CD8-positive, alpha-beta memory T cell (primary cell): ENCODE results near the gene MAST4. TPM values are rescaled to one million over a fixed set of nuclear protein-coding genes. Genes with fewer than 3 reads are reported as not detected.
A peak's percentile ranks its signal among the peaks of the same experiment; 100 is the strongest.
"Not testable (repeated sequence)": the region's sequence is repeated elsewhere in the genome, so short reads cannot be mapped to it uniquely, and the experiment has no call there.

ENCODE experiments used
- CTCF ChIA-PET: fragments of 350-600 bp; sonication (Branson Sonifier 250); formaldehyde crosslinking; loops from one replicate; lab custom pipeline; 2021; ENCODE audit warnings: antibody characterized with exemption; lab: Charles Lee
- POLR2A ChIA-PET: fragments of 350-600 bp; sonication (Branson Sonifier 250); formaldehyde crosslinking; loops from one replicate; lab custom pipeline; 2021; ENCODE audit warnings: antibody characterized with exemption; lab: Charles Lee
- DNase-seq, 5 donors: peaks; one replicate each; pipeline versions ENCODE4 v3.0.0 to v3.0.0-alpha.2; 2020 to 2022; ENCODE audit warnings: mixed read lengths in 1 of 5
- H3K27ac ChIP-seq: one replicate; pipeline ENCODE4 v1.7.0; 2013; ENCODE audit warnings: low read depth, mild to moderate bottlenecking, low read length, moderate library complexity
- H3K27me3 ChIP-seq: 2 replicates; pipeline ENCODE4 v1.7.0; 2013; ENCODE audit warnings: low read length, mild to moderate bottlenecking; ENCODE audit not compliant: insufficient read depth, poor library complexity, severe bottlenecking
- H3K36me3 ChIP-seq: 2 replicates; pipeline ENCODE4 v1.7.0; 2013; ENCODE audit warnings: mild to moderate bottlenecking, low read length, moderate library complexity; ENCODE audit not compliant: insufficient read depth
- H3K4me1 ChIP-seq: 2 replicates; pipeline ENCODE4 v1.7.0; 2013; ENCODE audit warnings: mild to moderate bottlenecking, low read length, moderate library complexity; ENCODE audit not compliant: insufficient read depth
- H3K4me3 ChIP-seq: 2 replicates; pipeline ENCODE4 v1.7.0; 2013; ENCODE audit warnings: mild to moderate bottlenecking, low read length
- H3K9me3 ChIP-seq: 2 replicates; pipeline ENCODE4 v1.7.0; 2013; ENCODE audit warnings: mild to moderate bottlenecking, low read length
- H3K27ac Mint-ChIP-seq, 8 donors: one replicate each; pipeline ENCODE4 v1.8.0; 2020 to 2021; ENCODE audit warnings: mixed read lengths in 8 of 8, mild to moderate bottlenecking in 6 of 8, inconsistent platforms in 3 of 8, moderate library complexity in 3 of 8
- H3K27me3 Mint-ChIP-seq, 2 donors: one replicate each; pipeline ENCODE4 v1.8.0; 2020 to 2021; ENCODE audit warnings: mixed read lengths in 2 of 2, mild to moderate bottlenecking in 1 of 2, moderate library complexity in 1 of 2
- H3K36me3 Mint-ChIP-seq, 3 donors: one replicate each; pipeline ENCODE4 v1.8.0; 2020 to 2021; ENCODE audit warnings: mixed read lengths in 3 of 3, inconsistent platforms in 1 of 3, mild to moderate bottlenecking in 1 of 3
- H3K4me1 Mint-ChIP-seq, 3 donors: one replicate each; pipeline ENCODE4 v1.8.0; 2020 to 2021; ENCODE audit warnings: mixed read lengths in 3 of 3, inconsistent platforms in 1 of 3, mild to moderate bottlenecking in 1 of 3
- H3K4me3 Mint-ChIP-seq, 7 donors: one replicate each; pipeline ENCODE4 v1.8.0; 2020 to 2021; ENCODE audit warnings: mixed read lengths in 7 of 7, mild to moderate bottlenecking in 6 of 7, moderate library complexity in 4 of 7, inconsistent platforms in 2 of 7
- H3K9me3 Mint-ChIP-seq, 5 donors: one replicate each; pipeline ENCODE4 v1.8.0; 2020 to 2022; ENCODE audit warnings: mixed read lengths in 5 of 5, mild to moderate bottlenecking in 3 of 5, moderate library complexity in 2 of 5, inconsistent platforms in 1 of 5
- polyA plus RNA-seq: library from polyadenylated mRNA; unstranded; fragments of 300-500 nt; fragmentation: Illumina TruSeq; gene quantifications from one replicate; pipeline ENCODE4 v1.2.3, GENCODE V29; 2021
- total RNA-seq, 2 experiments: library from RNA; stranded (reverse); gene quantifications; one replicate each; pipeline ENCODE4 v1.2.3, GENCODE V29; 2021

The MAST4 gene
- total and polyA plus RNA-seq, 3 experiments from 2014 or later = 5.0 to 7.2 (median 6.5) TPM

DNA sequence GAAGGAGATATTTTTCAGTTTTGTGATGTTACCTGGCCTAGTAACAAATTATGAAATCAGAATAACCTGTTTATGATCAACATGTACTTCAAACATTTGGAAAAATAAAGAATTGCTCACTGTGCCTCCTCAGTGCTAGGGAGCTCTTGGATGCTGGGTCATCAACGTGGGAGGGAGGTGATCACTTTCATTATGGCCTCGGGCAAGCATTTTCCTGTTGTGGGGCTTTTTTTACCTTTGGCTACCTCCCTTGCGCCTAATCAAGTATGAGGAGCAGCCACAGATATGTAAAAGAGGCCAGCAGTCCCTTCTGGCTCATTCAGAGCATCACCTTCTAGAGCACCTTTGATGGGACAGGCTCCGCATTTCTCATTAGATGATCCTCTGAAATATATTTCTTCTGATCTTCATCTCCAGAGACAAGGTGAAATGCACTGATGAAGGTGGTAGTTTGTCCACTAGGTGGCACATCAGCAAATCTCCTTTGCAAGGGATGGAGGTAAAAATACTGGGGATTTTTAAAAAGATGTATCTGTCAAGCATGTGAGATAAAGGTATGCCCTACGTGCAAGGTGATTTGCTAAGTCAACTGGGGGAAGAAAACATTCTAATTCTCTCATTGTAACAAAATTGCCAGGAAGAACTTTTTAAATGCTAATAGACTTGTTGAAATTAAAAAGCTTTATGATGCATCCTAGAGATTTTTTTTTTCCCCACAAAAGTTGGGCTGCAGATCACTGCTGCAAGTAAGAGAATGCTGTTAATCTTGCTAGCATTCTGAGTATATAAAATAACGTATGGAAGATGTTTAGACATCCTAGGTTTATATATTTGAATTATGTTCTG is 218.2 kb downstream of the MAST4 start:
- H3K4me3 Mint-ChIP-seq = no peak overlapping the region
- Histone ChIP-seq H3K4me3 (no peak overlapping the region), H3K36me3 (no peaks in the 10 kb centered on the region), H3K4me1 (no peaks in the 10 kb centered on the region), H3K27me3 (no peaks in the 10 kb centered on the region), H3K27ac (no peak overlapping the region), H3K9me3 (no peaks in the 10 kb centered on the region)
- H3K27ac Mint-ChIP-seq = peak overlapping the region in 1 of 8 donors; percentile 12
- POLR2A ChIA-PET = interaction anchor here (0.7 kb wide), 1 partner anchor 537 kb away, joined by 3 read pairs; no protein-coding TSS in a partner anchor
- no peaks in the 10 kb centered on the region for H3K9me3 Mint-ChIP-seq
- H3K27me3 Mint-ChIP-seq = peaks cover 7 to 12% of the 10 kb centered on the region in 2 donors
- DNase-seq = peak in 3 of 5 donors; percentile 16 to 49 (median 30)
- CTCF ChIA-PET = interaction anchor here (0.8 to 3.3 kb wide), 5 partner anchors 8 to 395 kb away, joined by 3 to 11 read pairs (median 5); no protein-coding TSS in a partner anchor
- no peaks in the 10 kb centered on the region for H3K36me3 Mint-ChIP-seq
- peaks cover 0 to 3% (median 3%) of the 10 kb centered on the region in 3 donors for H3K4me1 Mint-ChIP-seq

DNA sequence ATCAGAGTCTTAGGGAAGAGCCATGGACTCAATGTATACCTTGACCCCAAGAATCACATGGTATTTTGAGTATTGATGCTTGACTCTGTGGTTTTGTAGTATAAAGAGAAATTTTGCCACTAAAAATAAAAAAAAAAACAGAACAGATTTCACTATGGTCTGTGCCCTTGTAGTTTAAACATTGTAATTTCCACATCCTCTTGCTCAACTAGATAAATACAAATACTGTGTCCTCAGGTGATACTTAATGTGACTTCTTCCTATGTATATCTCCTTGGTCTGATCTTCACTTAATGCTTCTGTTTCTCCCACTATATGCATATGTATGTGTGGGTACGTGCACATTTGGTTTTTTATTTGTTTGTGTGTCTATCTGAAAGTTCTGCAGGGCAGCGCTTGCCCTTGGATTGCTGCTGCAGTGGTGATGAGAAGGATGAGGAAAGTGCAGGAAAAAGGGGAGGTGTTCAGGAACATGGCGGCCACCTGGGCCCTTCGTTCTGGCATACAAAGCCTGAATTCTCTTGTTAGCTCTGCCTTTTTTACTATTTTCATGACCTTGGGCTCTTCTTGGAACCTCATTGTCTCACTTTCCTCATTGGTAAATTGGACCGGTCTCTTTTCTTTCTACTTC is 222.2 kb downstream of the MAST4 start:
- Histone ChIP-seq H3K4me1 (peaks cover 11% of the 10 kb centered on the region), H3K4me3 (no peak overlapping the region), H3K27me3 (no peaks in the 10 kb centered on the region), H3K27ac (no peak overlapping the region), H3K9me3 (no peaks in the 10 kb centered on the region), H3K36me3 (no peaks in the 10 kb centered on the region)
- Mint-ChIP-seq H3K27ac (no peak overlapping the region), H3K36me3 (no peaks in the 10 kb centered on the region), H3K9me3 (no peaks in the 10 kb centered on the region), H3K27me3 (peaks cover 0 to 3% of the 10 kb centered on the region in 2 donors), H3K4me3 (no peak overlapping the region), H3K4me1 (peaks cover 3 to 10% (median 8%) of the 10 kb centered on the region in 3 donors)
- CTCF ChIA-PET = interaction anchor here (1.1 kb wide), 1 partner anchor 47 kb away, joined by 4 read pairs; no protein-coding TSS in a partner anchor
- POLR2A ChIA-PET = no interaction called here
- DNase-seq = no peak

DNA sequence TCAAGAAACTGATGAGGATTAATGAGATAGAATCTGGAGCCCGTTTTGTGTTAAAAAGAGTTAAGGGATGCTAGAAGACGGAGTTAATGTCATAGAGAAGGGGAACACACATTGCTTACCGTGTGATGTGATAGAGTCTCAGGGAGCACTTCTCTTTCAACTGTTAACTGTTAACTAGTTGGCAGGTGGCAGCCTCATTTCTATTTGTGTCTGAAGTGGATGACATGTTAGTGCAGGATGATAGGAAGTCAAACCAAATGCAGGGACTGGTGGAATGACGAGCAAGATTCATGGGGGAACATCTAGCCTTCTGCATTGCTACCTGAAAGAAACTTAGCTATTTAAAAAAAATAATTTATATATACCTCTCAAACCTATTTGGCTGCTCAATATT is 222.7 kb downstream of the MAST4 start:
- Mint-ChIP-seq H3K9me3 (no peaks in the 10 kb centered on the region), H3K36me3 (no peaks in the 10 kb centered on the region), H3K4me3 (no peak overlapping the region), H3K4me1 (peaks cover 3 to 10% (median 8%) of the 10 kb centered on the region in 3 donors), H3K27me3 (peaks cover 2 to 3% of the 10 kb centered on the region in 2 donors), H3K27ac (no peak overlapping the region)
- Histone ChIP-seq H3K27ac (no peak overlapping the region), H3K36me3 (no peaks in the 10 kb centered on the region), H3K4me1 (peaks cover 11% of the 10 kb centered on the region), H3K9me3 (no peaks in the 10 kb centered on the region), H3K4me3 (no peak overlapping the region), H3K27me3 (no peaks in the 10 kb centered on the region)
- POLR2A ChIA-PET = no interaction called here
- CTCF ChIA-PET = interaction anchor here (1.1 to 1.2 kb wide), 3 partner anchors 10 to 46 kb away, joined by 3 to 4 read pairs (median 3); no protein-coding TSS in a partner anchor
- no peak for DNase-seq

GRCh38 chr5:66820630-66821207 is 224.5 kb downstream of the MAST4 start:
- H3K9me3 Mint-ChIP-seq = peaks cover 0 to 2% (median 0%) of the 10 kb centered on the region in 5 donors
- no peak overlapping the region for H3K27ac Mint-ChIP-seq
- ChIA-PET POLR2A (no interaction called here), CTCF (no interaction called here)
- H3K9me3 ChIP-seq = no peaks in the 10 kb centered on the region
- H3K36me3 Mint-ChIP-seq = no peaks in the 10 kb centered on the region
- no peak overlapping the region for H3K27ac ChIP-seq
- H3K4me1 Mint-ChIP-seq = peaks cover 0 to 10% (median 5%) of the 10 kb centered on the region in 3 donors
- no peak overlapping the region for H3K4me3 Mint-ChIP-seq
- H3K4me1 ChIP-seq = peaks cover 11% of the 10 kb centered on the region
- H3K4me3 ChIP-seq = no peak overlapping the region
- peaks cover 3 to 5% of the 10 kb centered on the region in 2 donors for H3K27me3 Mint-ChIP-seq
- no peaks in the 10 kb centered on the region for H3K36me3 ChIP-seq
- no peak for DNase-seq
- no peaks in the 10 kb centered on the region for H3K27me3 ChIP-seq

DNA sequence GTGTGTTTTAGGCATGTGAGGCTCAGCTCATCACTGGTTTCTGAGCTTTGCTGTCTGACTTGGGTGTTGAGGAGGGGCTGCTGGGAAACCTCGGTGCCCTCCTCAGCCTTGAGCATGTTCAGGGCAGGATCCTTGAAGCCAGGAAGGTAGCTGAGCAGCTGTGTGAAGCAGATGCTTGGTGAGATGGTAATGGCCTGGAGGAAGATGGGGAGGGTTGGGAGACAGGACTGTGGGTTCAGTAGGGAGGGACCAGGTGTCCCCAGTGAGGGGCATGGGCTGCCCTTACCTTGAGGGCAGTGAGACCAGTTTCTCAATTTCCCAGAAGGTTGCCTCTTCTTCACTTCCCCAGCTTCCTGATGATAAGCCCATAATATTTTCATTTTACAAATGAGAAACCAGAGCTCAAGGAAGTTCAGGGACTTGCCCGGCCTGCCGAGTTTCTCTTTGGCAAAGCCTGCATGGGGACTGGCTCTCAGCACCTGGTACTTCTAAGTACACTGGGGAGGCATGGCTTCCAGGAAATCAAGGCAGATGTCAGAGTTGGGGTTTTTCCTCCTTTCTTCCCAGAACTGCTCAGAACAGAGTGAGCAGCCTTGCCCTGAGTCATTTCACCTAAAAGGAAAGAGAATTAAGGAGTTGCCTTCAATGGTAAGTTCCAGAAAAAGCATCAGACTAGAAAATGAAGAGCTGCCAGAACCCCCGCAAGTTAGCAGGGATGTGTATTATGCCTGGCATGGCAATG is 225.7 kb downstream of the MAST4 start:
- H3K4me3 ChIP-seq = no peak overlapping the region
- POLR2A ChIA-PET = no interaction called here
- no peak for DNase-seq
- Mint-ChIP-seq H3K36me3 (no peaks in the 10 kb centered on the region), H3K27ac (peak overlapping the region in 2 of 8 donors; percentile 9 to 58), H3K4me3 (no peak overlapping the region), H3K9me3 (peaks cover 0 to 2% (median 0%) of the 10 kb centered on the region in 5 donors), H3K27me3 (peaks cover 3 to 5% of the 10 kb centered on the region in 2 donors), H3K4me1 (peaks cover 0 to 10% (median 5%) of the 10 kb centered on the region in 3 donors)
- H3K4me1 ChIP-seq = peaks cover 11% of the 10 kb centered on the region
- CTCF ChIA-PET = interaction anchor here (1.8 kb wide), 1 partner anchor 8 kb away, joined by 5 read pairs; no protein-coding TSS in a partner anchor
- no peaks in the 10 kb centered on the region for H3K9me3 ChIP-seq
- no peaks in the 10 kb centered on the region for H3K36me3 ChIP-seq
- H3K27me3 ChIP-seq = no peaks in the 10 kb centered on the region
- H3K27ac ChIP-seq = no peak overlapping the region

GRCh38 chr5:66822906-66823305 is 226.7 kb downstream of the MAST4 start:
- H3K36me3 ChIP-seq, H3K4me3 ChIP-seq, H3K27me3 Mint-ChIP-seq, H3K27ac ChIP-seq, H3K9me3 ChIP-seq, H3K4me3 Mint-ChIP-seq, H3K27me3 ChIP-seq, H3K36me3 Mint-ChIP-seq, DNase-seq, POLR2A ChIA-PET, H3K27ac Mint-ChIP-seq, H3K9me3 Mint-ChIP-seq: not testable (repeated sequence)
- CTCF ChIA-PET = interaction anchor here (1.8 kb wide), 1 partner anchor 10 kb away, joined by 5 read pairs; no protein-coding TSS in a partner anchor
- peaks cover 11% of the 10 kb centered on the region for H3K4me1 ChIP-seq
- H3K4me1 Mint-ChIP-seq = peaks cover 1 to 12% (median 7%) of the 10 kb centered on the region in 3 donors

- Mint-ChIP-seq H3K27me3 (peaks cover 3 to 9% of the 10 kb centered on the region in 2 donors), H3K9me3 (peaks cover 0 to 2% (median 0%) of the 10 kb centered on the region in 5 donors), H3K36me3 (no peaks in the 10 kb centered on the region), H3K27ac (no peak overlapping the region), H3K4me3 (no peak overlapping the region), H3K4me1 (peaks cover 15 to 28% (median 22%) of the 10 kb centered on the region in 3 donors)
- H3K27ac ChIP-seq = no peak overlapping the region
- ChIA-PET CTCF (interaction anchor here (1.3 kb wide), 1 partner anchor 9 kb away, joined by 5 read pairs; no protein-coding TSS in a partner anchor), POLR2A (no interaction called here)
- H3K4me3 ChIP-seq = no peak overlapping the region
- H3K36me3 ChIP-seq = no peaks in the 10 kb centered on the region
- no peaks in the 10 kb centered on the region for H3K9me3 ChIP-seq
- peaks cover 3% of the 10 kb centered on the region for H3K27me3 ChIP-seq
- peaks cover 11% of the 10 kb centered on the region for H3K4me1 ChIP-seq
- DNase-seq = no peak
Measured at GRCh38 chr5:66824476-66824875, 228.3 kb downstream of the MAST4 start.
